ENCODE measurements around the gene CEP20.
"Not testable (repeated sequence)": the region's sequence is repeated elsewhere in the genome, so short reads cannot be mapped to it uniquely, and the experiment has no call there.

Gene CEP20

DNA sequence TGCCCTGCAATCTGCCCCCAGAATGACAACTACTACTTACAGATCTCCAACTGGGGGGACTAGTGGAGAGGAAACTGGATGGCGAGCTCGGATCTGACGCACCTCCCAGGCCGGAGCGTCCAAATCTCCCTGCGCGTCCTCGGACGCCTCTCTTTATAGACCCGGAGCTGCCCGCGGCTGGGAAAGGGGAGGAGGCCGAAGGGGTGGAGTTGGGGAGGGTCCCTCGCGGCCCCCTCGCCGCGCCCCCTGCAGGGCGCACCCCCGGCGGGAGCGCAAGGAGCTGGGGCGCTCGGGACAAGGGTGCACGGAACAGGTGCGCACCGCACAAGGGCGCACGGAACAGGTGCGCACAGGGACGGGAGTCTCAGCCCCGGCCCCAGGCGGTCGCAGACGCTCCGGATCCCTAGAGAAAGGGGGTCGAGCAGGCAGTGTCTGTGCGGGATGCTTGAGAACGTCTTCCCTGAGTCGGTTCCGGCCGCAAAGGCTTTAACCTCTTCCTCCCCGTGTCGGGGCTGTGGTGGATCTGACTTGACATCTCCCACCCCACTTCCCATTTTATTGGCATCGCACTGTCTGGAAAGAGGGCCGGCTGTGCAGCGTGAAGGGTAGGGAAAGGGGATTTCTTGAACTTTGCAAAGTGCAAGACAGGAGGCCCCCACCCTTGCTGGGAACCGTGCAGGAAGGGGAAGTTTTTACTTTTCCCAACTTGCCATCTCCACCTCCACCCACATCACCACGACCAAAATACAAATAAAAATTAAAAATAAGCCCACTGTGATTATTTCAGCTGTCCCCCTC is 31.3 kb downstream of the CEP20 start, which contains the start of gene MYH11:
Gene MYH11, minus strand, starts transcription at position 128 of the 798 bp plus-strand sequence. CDS start 18,776 bp downstream, outside the sequence.
- DNase-seq, result no peak

DNA sequence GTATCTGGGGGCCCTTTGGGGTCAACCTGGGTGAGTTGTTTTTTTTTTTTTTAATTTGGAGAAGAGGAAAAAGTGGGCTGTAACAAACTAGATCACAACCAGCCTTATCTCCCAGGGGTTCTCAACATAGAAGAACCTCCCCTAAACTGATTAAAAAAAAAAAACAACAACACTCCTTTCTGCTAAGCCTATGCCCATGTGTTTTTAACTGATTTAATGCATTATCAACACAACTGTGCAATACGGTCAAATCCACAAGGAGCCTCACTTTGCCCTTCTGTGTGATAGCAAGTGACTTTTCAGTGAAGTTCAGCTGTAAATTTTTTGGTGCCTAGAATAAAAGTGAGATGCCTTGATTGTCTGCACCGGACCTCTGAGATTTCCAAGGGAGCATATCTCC is 32.2 kb downstream of the CEP20 start:
- DNase-seq, result no peak

DNA sequence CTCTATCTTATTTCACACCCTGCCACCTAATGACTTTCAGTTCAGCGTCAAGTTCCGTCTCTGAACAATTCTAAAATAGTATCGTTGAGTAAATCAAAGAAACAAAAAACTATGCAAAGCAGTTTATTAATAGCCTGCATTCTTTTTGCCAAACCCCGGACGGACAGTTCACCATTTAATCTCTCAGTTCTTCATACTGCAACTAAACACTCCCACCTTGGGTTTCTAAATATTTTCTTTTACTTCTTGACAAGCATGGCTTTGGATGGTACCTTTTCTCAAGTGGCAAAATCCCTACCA is 32.7 kb downstream of the CEP20 start:
- DNase-seq, result no peak

DNA sequence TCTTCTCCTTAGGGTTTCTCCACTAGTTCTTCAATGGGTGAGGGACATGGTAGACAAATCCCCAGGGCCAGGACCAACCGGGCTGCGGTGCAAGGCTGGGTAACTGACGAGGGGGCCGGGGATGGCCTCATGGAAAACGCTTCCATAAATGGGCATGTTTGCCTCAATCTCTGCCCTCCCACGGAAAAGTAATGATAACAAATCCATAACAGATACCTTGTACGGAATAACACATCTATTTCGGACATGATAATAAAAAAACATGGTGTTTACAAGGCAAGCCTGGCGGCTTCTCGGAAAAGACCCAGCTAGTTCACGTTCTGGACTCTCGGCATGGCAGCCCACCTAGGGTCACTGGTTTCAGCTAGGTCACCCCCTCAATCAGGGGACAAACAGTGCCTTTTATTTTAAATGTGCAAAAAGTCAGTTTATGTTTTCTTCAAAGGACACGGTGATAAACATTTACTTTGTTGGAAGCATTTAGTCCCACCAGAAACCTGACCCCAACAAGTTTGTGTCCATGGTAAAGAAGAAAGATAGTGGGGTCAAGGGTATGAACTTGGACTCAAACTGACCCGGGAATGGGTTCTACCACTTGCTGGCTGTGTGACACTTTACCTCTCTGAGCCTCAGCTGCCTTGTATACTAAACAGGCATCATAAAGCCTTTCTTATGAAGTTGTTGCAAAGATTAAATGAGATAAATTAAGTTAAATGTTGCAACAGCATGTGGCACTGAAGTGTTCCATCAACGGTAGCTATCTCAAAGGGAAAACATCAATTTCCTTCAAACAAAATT is 33.3 kb downstream of the CEP20 start:
- DNase-seq, result no peak

DNA sequence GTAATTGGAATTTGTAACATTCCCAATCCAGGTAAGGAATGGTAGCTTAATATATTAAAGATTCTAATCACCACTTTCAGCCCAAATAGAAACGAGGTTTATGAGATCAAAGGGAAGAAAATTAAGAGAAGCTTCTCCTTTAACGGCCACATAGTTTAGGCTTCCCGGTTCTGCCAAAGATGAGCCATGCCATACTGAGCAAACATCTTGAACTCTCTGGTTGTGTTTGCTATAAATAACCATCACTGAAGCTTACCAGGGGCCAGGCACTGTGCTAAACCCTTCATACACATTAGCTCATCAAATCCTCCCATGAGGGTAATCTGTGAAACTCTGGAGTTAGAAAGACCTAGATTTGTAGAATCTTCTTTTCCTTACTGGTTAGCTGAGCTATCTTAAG is 34.3 kb downstream of the CEP20 start:
- DNase-seq, result no peak

DNA sequence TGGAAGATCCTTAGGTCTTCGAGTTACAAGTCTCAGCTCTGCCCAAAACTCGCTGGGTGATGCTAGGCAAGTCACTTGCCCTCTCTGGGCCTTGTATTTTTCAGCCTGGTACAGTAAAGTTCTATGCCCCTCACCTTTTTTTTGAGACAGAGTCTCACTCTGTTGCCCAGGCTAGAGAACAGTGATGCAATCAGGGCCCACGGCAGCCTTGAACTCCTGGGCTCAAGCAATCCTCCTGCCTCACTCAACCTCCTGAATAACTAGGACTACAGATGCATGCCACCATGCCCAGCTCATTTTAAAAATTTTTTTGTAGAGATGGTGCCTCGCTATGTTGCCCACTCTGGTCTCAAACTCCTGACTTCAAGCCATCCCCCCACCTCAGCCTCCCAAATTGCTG is 35.4 kb downstream of the CEP20 start:
- DNase-seq, result no peak

DNA sequence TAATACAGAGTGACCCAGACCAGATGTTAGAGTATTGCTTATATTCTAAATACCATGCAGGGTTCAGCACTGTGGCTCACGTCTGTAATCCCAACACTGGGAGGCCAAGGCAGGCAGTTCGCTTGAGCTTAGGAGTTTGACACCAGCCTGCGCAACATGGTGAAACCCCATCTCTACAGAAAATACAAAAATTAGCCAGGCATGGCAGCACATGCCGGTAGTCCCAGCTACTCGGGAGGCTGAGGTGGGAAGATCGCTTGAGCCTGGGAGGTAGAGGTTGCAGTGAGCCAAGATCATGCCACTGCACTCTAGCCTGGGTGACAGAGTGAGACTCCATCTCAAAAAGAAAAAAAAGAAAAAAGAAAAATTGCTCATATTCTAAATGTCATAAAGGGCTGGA is 37.8 kb downstream of the CEP20 start:
- DNase-seq, result not testable (repeated sequence)

DNA sequence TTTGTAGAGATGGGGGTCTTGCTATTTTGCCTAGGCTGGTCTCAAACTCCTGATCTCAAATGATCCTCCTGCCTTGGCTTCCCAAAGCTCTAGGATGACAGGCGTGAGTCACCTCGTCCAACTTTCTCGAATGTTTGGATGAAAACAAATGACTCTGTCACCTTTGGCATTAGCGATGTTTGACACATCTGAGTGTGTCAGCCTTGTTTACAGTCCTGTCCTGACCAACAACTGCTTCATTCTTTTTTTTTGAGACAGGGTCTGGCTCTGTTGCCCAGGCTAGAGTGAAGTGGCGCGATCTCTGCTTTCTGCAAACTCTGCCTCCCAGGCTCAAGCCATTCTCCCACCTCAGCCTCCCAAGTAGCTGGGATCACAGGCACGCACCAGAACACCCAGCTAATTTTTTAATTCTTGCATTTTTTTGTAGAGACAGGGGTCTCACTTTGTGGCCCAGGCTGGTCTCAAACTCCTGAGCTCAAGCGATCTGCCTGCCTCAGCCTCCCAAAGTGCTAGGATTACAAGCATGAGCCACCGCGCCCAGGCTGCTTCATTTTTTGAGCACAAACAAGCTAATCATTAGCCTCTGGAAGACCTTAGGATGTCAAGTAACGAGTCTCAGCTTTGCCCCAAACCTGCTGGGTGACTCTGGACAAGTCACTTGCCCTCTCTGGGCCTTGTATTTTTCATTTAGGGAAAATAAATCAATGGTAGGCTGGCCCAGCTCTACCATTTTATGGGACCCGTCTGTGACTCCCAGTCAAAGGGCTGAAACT is 39.0 kb downstream of the CEP20 start:
- DNase-seq, result no peak

DNA sequence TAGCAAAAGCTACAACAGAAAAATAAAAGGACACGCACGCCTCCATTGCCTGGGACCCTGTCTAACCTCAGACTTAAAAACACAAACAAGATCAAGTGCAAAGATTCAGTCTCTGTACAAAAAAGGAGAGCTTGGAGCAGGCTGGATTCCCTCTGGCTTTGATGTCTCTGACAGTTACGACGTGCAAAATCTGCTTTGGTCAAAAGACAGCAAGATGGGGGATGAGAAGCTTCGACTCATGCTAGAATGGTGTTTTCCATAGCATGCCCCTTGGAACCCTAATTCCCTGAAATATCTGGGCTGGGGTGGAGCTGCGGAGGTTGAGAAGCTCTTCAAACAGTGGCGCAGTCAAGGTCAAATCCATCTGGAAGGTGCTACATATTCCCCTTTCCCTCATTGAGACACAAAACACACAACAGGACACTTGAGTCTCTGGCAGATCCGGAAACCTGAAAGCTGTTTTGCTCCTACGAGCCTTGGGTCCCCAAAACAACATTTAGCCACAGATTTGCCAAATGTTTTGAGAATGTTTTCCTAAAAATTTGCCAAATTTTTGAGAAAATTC is 40.7 kb downstream of the CEP20 start:
- no peak for DNase-seq

DNA sequence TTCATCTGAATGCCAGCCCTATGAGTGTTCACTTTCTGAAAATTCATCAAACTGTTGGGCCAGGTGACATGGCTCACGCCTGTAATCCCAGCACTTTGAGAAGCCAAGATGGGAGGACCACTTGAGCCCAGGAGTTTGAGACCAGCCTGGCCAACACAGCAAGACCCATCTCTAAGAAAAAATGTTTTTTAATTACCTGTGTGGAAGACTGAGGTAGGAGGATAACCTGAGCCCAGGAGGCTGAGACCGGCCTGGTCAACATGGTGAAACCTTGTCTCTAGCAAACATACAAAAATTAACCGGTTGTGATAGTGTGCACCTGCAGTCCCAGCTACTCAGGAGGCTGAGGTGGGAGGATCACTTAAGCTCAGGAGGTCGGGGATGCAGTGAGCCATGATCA is 41.9 kb downstream of the CEP20 start:
- no peak for DNase-seq

DNA sequence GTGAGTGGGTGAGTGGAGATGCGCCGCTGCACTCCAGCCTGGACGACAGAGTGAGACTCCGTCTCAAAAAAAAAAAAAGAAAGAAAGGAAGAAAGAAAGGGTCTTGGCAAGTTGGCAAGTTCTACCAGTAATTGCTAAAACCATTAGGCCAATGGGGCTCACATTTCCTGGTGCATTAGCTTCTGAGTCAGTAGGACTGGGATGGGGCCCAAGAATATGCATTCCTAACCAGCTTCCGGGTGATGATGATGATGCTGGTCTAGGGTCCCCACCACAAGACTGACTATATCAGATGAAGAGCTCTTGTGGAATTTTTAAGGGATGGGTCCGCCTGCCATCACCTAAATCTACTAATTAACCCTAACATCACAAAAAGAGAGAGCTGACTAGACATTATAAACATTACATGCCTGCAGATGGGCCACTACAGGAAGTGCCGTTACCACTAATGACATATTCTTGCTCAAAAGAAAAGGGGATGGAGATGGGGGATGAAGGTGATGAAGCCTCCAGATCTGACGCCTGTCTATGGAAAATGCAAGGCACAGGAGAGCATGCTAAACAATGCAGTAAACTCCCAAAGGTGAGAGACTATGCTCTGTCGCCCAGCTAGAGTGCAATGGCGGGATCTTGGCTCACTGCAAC is 44.6 kb downstream of the CEP20 start:
- DNase-seq, result no peak

DNA sequence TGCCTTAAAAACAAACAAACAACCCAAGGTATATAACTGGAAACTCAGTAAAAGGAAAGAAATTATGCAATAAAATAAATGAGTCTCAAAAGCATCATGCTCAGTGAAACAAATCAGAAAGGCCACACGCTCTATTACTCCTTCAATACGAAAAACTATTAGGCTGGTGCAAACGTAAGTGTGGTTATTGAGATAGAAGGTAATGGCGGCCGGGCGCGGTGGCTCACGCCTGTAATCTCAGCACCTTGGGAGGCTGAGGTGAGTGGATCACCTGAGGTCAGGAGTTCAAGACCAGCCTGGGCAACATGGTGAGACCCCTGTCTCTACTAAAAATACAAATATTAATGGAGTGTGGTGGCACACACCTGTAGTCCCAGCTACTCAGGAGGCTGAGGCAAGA is 49.2 kb downstream of the CEP20 start:
- not testable (repeated sequence) for DNase-seq

DNA sequence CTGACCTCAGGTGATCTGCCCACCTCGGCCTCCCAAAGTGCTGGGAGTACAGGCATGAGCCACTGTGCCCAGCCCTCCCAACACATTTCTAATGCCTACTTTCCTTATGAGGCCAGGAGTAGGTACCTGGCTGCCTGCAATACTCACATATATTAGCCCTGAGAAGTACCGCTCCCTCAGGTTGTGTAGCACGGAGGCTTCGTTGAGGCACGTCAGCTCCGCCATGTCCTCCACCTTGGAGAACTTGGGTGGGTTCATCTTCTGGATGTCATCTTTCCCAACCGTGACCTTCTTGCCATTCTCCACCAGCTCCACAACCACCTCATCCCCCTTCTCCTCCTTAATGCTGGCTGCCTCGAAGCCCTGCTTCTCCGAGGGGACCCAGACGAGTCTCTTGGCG is 50.6 kb downstream of the CEP20 start:
- no peak for DNase-seq

DNA sequence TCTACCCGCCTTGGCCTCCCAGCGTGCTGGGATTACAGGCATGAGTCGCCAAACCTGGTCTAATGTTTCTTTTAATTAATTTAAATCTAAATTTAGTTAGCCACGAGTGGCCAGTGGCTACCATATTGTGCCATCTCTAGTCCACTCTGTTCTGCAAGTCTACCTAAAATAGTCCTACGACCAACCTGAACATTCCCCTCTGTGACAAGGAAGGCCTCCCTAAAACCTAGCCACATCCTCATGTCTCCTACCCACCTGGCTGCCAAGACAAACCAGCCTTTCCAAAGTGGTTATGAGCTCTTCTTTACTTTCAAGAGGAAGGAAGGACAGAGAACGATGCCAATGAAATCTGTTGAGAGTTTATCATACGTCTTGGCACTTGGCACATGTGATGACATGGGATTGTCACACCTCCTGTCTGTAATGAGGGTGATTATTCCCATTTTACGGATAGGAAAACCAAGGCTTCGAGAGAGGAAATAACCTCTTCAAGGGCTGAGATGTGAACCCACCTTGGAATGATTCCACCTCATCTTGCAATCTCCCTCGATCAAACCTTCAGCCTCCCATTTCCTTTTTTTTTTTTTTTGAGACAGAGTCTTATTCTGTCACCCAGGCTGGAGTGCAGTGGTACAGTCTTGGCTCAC is 51.3 kb downstream of the CEP20 start:
- DNase-seq, result no peak

DNA sequence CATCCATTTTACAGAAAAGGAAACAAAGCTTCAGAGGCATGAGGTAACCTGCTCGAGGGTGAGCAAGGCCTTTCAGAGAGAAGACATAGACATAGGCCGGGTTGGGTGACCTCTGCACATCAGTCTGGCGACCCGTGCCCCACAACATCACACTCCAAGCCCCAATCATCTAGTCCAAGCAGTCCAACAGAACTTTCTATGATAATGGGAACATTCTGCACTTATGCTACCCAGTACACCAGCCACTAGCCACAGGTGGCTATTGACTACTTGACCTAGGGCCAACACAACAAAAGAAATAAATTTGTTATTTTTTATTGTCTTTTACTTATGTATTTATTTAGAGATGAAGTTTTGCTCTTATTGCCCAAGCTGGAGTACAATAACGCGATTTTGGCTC is 52.3 kb downstream of the CEP20 start:
- no peak for DNase-seq

DNA sequence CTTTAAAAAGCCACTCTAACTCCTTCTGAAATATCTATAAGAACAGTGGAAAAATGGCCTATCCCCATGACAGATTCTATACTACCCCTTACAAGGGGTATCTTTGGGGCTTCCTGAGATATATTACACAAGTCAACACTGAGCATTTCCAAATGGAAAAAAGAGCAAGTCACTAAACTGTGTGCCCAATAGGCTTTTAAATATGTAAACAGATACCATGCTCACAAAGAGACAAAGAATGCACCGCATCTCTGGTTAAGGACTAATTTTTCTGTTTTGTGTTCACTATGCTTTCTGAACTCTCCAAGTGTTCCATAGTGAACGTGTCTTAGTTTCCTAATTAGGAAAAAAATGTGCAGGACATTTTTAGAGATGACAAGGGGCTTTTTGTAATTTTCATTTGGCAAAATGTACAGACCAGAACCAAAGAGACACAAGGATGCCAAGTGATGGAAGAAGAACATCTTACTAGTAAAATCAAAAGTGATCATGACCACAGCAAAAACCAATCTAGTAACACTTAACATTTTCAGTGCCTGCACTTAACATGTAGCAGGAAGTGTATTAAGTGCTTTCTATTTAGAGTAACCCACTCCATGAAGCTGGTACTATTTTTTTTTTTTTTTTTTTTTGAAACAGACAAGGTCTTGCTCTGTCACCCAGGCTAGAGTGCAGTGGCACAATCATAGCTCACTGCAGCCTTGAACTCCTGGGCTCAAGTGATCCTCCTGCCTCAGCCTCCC is 53.1 kb downstream of the CEP20 start:
- DNase-seq, result no peak

DNA sequence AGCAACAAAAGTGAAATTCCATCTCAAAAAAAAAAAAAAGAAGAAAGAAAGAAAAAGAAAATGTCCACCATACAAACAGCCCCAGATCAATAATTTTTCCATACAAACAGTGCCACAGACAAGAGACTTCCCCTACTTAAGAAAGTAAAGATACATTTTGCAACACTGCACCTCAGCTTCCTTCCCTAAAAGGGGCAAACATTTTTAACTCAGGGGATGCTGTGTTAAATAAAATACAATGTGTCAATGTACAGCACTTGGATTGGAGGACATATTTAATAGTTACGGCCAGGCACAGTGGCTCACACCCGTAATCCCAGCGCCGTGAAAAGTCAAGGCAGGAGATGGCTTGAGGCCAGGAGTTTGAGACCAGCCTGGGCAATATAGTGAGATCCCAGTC is 53.9 kb downstream of the CEP20 start:
- no peak for DNase-seq

DNA sequence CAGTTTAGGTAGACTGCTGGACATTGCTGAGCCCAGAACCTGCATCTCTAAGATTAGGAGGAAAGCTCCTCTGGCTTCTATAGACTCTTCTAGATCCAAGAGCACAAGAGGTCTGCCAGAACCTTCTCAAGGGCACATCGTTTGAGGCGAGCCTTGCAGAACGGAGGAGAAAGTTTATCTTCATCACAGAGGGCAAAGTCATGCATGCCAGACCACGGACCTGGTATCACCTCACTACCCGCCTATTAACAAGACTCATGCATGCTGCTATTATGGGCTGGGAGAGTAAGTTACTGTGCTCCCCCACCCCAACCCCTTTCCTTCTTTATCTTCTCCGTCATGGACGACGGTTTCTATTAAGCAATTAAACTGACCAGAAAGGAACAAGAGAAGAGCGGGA is 54.9 kb downstream of the CEP20 start:
- no peak for DNase-seq

DNA sequence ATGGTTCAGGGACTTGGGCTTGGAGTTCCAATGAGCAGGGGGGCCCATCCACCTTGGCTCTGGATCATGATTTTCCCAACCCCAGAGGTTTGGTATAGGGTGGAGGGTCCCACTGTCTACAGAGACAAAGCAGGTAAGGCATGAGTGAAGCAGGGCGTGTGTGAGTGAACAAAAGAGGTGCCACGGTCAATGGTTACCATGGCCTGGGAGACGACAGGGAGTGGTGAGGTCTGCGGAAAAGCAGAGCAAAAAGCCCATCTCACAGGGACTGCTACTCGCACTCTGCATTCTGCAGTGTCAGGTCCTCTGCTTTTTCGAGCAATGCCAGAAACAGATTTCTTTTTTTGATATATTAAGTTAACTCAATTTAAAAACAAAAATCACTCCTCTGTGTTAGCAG is 56.2 kb downstream of the CEP20 start:
- DNase-seq, result no peak

DNA sequence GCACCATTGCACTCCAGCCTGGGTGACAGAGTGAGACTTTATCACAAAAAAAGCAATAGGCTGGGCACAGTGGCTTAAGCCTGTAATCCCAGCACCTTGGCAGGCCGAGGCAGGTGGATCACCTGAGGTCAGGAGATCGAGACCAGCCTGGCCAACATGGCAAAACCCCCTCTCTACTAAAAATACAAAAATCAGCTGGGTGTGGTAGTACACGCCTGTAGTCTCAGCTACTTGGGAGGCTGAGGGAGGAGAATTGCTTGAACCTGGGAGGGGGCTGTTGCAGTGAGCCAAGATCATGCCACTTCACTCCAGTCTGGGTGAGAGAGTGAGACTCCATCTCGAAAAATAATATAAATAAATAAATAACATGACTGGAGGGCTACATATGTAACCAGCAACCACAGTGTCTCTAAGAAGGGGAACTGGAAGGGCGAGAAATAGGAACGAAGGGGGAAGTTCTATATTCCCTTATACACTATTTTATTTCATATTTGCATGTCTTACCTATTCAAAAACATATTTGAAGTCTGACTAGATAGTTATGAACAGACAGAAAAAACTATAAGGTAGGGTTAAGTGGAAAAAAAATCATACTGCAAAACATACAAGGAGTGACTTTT is 57.5 kb downstream of the CEP20 start:
- no peak for DNase-seq

DNA sequence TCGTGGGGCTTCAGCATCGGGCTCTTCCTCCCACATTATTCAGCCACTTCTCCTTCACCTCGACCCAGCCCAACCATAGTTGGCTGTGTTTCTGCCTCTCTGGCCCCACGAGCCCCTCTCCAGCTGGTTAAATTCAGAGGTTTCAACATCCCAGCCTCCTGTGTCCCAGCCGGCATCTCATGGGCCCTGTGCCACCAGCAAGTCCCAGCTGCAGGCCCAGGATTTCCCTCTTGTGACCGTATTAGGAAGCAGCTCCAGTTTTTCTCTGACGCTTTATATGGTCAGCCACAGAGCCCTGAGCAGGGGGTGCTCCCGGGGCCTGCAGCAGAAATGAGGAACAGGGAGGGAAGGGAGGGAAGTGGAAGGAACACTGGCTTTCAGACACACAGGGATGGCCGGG is 58.9 kb downstream of the CEP20 start:
- DNase-seq, result no peak

Data from stimulated activated naive CD4-positive, alpha-beta T cell (primary cell).